HG03558 (cell line): Measurements from ENCODE around the gene ABCD1.
"Not testable (repeated sequence)": the region's sequence is repeated elsewhere in the genome, so short reads cannot be mapped to it uniquely, and the experiment has no call there.

Experiments used
- ATAC-seq: cut with Tn5 transposase; IDR thresholded peaks from one replicate; pipeline ENCODE4 v1.9.1; 2021; ENCODE audit warnings: moderate number of reproducible peaks; ENCODE audit not compliant: unreplicated experiment; ENCODE audit errors: extremely low read depth

The ABCD1 gene

GRCh38 chrX:153693216-153694086 is 31.2 kb upstream of the ABCD1 start:
- ATAC-seq, result no peak

GRCh38 chrX:153694256-153694655 is 30.4 kb upstream of the ABCD1 start:
- ATAC-seq, result not testable (repeated sequence)

- ATAC-seq, result no peak
These were observed 29.9 kb upstream of the ABCD1 start for GRCh38 chrX:153694687-153695270.

- no peak for ATAC-seq
These were observed 28.6 kb upstream of the ABCD1 start for GRCh38 chrX:153696100-153696499.

GRCh38 chrX:153696538-153696937 is 28.1 kb upstream of the ABCD1 start:
- not testable (repeated sequence) for ATAC-seq

DNA sequence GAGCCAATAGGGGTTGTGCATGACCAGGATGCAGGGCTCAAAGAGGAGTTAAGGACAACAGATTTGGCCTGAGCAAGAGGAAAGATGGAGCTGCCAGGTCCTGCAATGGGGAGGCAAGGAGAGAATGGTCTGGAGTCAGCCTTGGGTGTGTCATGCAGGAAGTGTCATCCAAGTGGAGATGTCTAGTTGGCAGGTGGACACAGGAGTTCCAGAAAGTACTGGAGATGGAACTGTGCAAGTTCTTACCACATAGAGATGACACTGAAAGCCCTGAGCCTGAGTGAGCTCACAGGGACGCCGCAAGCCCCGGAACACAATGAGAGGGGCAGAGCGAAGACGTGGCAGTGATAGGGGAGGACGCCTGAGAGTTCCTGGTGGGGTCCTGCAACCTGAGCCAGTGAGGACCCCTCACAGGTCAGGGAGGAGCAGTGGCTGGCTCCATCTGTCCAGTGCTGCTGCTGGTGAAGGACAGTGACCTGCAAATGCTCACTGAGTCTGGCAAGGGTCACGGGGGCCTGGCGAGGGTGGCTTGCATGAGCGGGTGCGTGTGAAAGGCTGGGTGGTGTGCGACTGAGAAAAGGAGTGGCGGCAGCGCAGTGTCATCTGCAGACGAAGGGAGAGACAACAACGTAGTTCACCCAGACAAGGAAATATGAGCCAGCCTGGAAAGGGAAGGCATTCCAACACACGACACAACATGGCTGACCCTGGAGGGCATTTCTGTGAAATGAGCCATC is 27.5 kb upstream of the ABCD1 start:
- ATAC-seq, result not testable (repeated sequence)

DNA sequence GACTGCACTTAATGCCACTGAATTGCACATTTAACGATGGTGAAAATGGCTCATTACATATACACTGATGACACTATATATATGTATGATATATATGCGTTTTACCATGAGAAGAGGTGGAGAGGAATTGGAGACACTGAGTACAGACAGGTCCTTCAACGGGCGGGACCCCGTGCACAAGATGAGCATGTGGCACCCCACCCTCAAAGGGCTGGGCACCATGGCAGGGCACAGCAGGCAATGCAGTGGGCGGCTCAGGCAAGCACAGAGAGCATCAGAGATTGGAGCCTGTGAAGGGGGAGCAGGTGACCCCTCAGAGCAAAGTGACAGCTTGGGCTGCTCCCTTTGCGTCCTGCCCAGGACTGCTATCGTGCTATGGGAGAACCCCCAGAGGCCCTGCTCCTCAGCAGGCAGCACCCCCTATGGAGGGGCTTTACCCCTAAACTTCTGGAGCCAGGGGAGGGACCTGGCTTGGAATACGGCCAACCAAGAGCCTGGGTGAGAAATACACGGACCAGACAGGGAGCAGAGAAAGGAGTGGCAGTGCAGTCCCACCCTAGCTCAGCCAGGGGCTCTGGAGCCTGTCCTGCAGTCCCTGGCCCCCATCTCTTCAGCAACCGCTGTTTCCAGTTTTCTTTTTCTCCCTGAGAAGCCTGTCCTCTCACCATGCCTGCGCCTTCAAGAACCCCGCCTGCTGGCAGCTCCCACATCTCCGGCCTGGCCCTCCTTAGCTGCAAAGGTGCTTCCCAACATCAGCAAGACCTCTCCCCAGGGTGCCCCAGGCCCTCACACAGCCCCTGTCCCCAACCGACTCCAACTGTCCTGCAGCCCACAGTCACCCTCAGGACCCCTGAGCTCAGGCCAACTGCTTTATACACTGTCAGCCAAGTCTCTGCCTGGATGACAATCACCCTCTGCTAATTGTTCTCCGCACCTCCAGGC is 26.5 kb upstream of the ABCD1 start:
- ATAC-seq, result no peak

DNA sequence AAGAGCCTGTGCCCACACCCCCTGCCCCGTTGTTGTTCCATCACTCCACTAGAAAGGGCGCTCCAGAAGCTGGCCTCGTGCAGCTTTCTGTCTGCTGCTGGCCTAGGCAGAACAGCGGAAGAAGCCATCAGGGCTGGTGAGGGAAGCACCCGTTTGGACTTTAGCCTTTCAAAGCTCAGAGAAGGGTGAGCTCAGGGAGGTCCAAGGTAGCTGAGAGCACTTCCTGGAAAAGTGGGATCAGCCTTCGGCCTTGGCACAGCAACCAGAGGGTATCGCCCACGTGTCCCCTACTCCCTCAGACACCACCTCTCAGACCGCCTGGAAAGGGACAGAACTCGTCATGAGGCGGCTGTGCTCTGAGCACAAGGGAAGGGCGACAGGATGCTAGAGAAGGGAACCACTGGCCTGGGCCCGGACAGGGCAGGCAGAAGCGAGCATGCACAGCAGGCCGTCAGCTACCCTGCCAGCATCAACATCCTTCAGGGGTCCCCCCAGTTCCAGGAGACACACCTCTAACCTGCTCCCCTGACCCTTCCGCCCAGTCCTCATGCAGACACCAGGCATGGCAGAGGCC is 25.4 kb upstream of the ABCD1 start:
- not testable (repeated sequence) for ATAC-seq

DNA sequence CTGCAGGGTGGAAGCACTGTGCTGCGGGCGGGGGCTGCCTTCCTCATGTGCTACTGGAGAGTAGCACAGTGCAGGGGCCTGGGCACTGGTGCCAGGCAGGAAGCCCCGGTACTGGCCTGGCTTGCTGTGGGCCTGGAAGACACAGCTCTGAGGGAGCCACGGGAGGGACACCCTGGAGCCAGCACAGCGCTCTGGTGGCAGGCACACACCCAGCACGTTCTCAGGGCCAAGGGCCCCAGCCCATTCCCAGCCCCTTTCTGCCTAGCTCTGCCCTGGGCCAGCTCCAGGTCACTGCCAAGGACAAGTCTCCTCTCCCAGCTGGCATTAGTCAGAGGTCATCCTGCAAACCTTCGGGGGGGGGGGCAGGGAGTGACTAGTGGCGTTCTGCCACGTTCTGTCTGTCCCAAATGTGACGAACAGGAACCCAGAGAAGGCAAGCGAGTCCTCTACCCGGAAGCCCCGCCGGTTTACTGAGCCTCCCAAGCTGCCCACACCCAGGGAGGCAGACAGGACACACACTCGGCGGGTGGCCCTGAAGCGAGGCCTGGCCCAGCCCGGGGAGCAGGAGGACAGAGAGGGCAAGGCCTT is 24.8 kb upstream of the ABCD1 start:
- not testable (repeated sequence) for ATAC-seq

- ATAC-seq, result no peak
These were observed 24.2 kb upstream of the ABCD1 start for GRCh38 chrX:153700376-153700945.

GRCh38 chrX:153700967-153701366 is 23.7 kb upstream of the ABCD1 start:
- ATAC-seq, result no peak

- ATAC-seq, result no peak
These were observed 22.9 kb upstream of the ABCD1 start for GRCh38 chrX:153701706-153702105.

DNA sequence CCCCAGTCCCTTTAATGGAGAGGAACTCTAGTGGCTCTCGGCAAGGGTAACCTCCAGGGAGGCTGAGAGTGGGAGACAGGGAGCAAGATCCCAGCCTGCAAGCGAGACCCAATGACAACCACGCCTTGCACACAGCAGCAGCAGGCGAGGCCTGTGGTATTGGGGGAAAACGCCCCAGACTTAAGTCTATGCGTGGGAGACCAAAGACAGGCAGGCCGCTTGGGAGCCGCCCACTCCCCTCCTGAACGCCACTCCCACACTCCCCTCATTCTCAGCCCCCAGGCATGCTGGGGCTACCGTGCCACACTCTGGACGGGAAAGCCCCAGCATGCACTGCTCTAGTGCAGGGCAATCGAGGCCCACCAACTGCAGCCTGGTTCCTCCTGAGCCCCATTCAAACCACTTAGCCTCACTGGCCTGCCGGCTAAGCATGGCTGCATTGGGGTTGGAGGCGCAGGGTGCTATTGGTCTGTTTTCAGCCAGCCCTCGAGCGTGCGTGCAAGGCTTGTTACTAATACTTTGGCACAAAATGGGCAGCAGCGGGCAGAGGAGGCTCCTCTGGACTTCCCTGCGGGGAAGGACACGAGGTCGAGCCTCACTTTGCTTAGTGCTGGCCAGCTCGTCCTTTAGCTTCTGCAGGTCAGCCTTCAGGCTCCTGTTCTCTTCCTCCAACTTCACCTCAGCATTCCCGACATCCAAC is 22.2 kb upstream of the ABCD1 start:
- ATAC-seq, result no peak

DNA sequence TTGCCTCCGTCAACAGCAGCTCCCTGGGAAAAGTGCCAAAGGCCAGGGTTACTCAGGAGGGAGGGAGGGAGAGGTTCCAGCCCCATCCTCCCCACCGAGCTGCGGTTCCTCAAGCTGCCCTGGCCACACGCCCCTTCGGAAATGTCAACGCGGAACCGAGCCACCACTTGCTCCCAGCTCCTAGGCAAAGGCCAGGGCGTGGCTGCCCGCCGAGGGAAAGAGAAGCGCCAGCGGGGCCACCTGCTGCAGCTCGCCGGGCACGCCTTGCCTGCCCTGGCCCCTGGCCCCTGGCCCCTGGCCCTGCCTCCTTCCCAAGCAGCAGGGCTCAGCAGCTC is 21.7 kb upstream of the ABCD1 start:
- no peak for ATAC-seq

DNA sequence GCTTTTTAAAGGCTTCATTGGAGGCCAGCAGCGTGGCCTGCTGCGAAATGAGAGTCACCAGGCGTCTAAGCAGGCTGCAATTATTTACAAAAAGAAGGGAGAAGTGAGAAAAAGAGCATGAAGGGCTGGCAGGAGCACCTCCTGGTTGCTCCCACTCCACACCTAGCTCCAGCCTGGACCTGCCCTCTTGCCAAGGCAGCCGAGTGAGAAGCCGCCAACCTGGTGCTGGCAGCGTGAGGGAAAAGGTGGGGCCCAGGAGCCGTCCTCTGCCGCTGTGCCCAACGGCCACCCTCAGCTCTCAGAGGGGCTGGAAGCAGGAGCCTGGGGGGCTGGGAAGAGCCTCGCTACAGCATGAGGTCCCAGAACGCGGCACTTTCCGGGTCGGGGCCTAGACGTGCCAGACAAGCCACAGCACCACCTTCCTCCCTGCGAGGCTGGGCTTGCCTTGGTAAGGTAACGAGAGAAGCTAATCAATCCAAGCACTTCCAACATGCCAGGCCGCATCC is 20.6 kb upstream of the ABCD1 start:
- no peak for ATAC-seq

- ATAC-seq, result not testable (repeated sequence)
These were observed 19.8 kb upstream of the ABCD1 start for GRCh38 chrX:153704631-153705402.

GRCh38 chrX:153705403-153706060 is 19.1 kb upstream of the ABCD1 start:
- not testable (repeated sequence) for ATAC-seq
